Medulla oblongata (tissue), 1 donor: ENCODE results near the gene TBC1D12.
"Not testable (repeated sequence)": the region's sequence is repeated elsewhere in the genome, so short reads cannot be mapped to it uniquely, and the experiment has no call there.

Experiments used
- DNase-seq: peaks from one replicate; pipeline ENCODE4 v3.0.0-alpha.2; 2015; ENCODE audit errors: extremely low spot score

Gene TBC1D12

GRCh38 chr10:94456942-94457341 lies 54.6 kb downstream of the TBC1D12 start:
- no peak for DNase-seq

GRCh38 chr10:94459385-94459784 lies 57.0 kb downstream of the TBC1D12 start:
- no peak for DNase-seq

- no peak for DNase-seq
Observed at GRCh38 chr10:94461503-94461902, 59.2 kb downstream of the TBC1D12 start.

GRCh38 chr10:94462130-94462529 lies 59.8 kb downstream of the TBC1D12 start:
- no peak for DNase-seq

- DNase-seq = no peak
Observed at GRCh38 chr10:94465684-94466083, 63.3 kb downstream of the TBC1D12 start.

GRCh38 chr10:94481410-94481809 lies 79.1 kb downstream of the TBC1D12 start:
- DNase-seq = no peak

- DNase-seq = no peak
Observed at GRCh38 chr10:94483970-94484369, 81.6 kb downstream of the TBC1D12 start.

- DNase-seq = no peak
Observed at GRCh38 chr10:94485094-94485493, 82.8 kb downstream of the TBC1D12 start.

- no peak for DNase-seq
Observed at GRCh38 chr10:94487575-94487974, 85.2 kb downstream of the TBC1D12 start.

GRCh38 chr10:94489107-94489506 lies 86.8 kb downstream of the TBC1D12 start:
- DNase-seq = no peak

- no peak for DNase-seq
Observed at GRCh38 chr10:94489976-94490788, 87.8 kb downstream of the TBC1D12 start.

- no peak for DNase-seq
Observed at GRCh38 chr10:94490789-94491039, 88.4 kb downstream of the TBC1D12 start.

- no peak for DNase-seq
Observed at GRCh38 chr10:94493463-94493862, 91.1 kb downstream of the TBC1D12 start.

GRCh38 chr10:94496010-94496409 lies 93.7 kb downstream of the TBC1D12 start:
- DNase-seq = no peak

GRCh38 chr10:94496646-94497045 lies 94.3 kb downstream of the TBC1D12 start:
- DNase-seq = no peak

GRCh38 chr10:94500063-94500462 lies 97.7 kb downstream of the TBC1D12 start:
- no peak for DNase-seq

- no peak for DNase-seq
Observed at GRCh38 chr10:94521276-94522250, 119.2 kb downstream of the TBC1D12 start.

GRCh38 chr10:94524146-94524545 lies 121.8 kb downstream of the TBC1D12 start:
- no peak for DNase-seq

- no peak for DNase-seq
Observed at GRCh38 chr10:94524711-94525110, 122.4 kb downstream of the TBC1D12 start.

GRCh38 chr10:94531550-94531949 lies 129.2 kb downstream of the TBC1D12 start:
- DNase-seq = not testable (repeated sequence)

- no peak for DNase-seq
Observed at GRCh38 chr10:94533027-94533426, 130.7 kb downstream of the TBC1D12 start.

GRCh38 chr10:94542282-94542681 lies 139.9 kb downstream of the TBC1D12 start:
- not testable (repeated sequence) for DNase-seq
